GM12865 (cell line): ENCODE results near the gene HSF2BP.

Source experiments
- DNase-seq: peaks from one replicate; pipeline ENCODE4 v3.0.0; 2010; ENCODE audit warnings: low read depth
- H3K4me3 ChIP-seq: 2 replicates; pipeline ENCODE4 v1.5.1; 2011; ENCODE audit warnings: mild to moderate bottlenecking, low read depth, low read length, control low read depth
- TF ChIP-seq, protein P1 (sequence below): IDR thresholded peaks from 2 replicates; pipeline ENCODE4 v1.5.1; 2011; ENCODE audit warnings: low read length, control low read depth, low read depth, inconsistent platforms; ENCODE audit not compliant: insufficient read depth; ENCODE audit errors: missing control alignments

The HSF2BP gene

DNA sequence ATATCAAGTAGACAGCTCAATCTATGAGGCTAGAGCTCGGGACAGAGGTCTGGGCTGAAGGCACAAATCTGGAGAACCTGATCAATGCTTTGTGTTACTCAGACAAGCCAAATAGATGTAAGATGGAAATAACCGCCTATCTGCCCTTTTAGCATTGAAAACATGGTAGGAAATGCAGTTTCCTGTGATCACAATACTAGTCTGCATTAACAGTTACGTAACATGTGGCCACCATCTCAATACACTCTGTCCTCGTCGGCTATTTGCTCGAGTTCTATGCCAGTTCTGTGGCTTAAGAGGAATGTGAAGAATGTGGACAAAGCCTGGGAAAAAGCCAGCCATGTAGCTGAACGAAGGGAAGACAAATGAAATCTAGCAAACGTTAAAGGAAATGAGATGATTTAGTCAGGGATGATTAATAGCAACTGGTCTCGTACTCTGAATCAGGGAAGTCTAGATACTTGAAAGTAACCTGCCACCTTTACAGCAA lies 73.3 kb downstream of the HSF2BP start:
- H3K4me3 ChIP-seq = no peak overlapping the region
- TF ChIP-seq, protein P1, sequence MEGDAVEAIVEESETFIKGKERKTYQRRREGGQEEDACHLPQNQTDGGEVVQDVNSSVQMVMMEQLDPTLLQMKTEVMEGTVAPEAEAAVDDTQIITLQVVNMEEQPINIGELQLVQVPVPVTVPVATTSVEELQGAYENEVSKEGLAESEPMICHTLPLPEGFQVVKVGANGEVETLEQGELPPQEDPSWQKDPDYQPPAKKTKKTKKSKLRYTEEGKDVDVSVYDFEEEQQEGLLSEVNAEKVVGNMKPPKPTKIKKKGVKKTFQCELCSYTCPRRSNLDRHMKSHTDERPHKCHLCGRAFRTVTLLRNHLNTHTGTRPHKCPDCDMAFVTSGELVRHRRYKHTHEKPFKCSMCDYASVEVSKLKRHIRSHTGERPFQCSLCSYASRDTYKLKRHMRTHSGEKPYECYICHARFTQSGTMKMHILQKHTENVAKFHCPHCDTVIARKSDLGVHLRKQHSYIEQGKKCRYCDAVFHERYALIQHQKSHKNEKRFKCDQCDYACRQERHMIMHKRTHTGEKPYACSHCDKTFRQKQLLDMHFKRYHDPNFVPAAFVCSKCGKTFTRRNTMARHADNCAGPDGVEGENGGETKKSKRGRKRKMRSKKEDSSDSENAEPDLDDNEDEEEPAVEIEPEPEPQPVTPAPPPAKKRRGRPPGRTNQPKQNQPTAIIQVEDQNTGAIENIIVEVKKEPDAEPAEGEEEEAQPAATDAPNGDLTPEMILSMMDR = no peak
- DNase-seq = no peak

GRCh38 chr21:43585514-43585913 lies 73.8 kb downstream of the HSF2BP start:
- no peak overlapping the region for H3K4me3 ChIP-seq
- TF ChIP-seq, protein P1 = no peak
- no peak for DNase-seq

- TF ChIP-seq, protein P1 = no peak
- H3K4me3 ChIP-seq = no peak overlapping the region
- no peak for DNase-seq
Measured at GRCh38 chr21:43581453-43581852, 77.8 kb downstream of the HSF2BP start.

DNA sequence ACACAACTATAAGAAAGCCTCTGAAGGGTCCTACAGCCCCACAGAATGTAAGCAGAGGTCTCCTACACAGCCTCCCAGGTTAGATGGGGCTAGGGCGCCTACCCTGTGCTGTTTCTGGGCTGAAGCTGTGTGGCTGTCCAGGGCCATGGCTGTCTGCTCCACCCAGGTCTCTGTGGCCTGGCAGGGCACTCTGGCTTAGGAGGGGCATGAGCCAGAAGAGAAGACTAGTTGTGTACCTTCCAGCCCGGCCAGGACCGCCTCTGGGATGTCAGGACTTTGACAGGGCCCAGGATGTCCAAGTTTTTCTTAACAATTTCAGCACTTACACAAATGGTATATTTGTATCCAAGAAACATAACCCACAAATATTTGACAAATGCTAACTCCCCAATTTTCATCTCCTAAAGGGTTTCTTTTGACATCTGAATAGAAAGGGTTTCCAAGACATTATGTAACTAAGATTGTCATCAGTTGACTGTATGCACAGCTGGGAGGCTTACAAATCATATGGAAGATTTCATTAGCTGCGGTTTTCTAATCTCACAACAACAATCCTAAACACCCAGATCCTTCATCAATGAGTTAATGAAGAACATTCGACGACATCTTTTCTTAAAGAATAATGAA lies 80.5 kb downstream of the HSF2BP start:
- TF ChIP-seq, protein P1 = no peak
- DNase-seq = no peak
- no peak overlapping the region for H3K4me3 ChIP-seq

DNA sequence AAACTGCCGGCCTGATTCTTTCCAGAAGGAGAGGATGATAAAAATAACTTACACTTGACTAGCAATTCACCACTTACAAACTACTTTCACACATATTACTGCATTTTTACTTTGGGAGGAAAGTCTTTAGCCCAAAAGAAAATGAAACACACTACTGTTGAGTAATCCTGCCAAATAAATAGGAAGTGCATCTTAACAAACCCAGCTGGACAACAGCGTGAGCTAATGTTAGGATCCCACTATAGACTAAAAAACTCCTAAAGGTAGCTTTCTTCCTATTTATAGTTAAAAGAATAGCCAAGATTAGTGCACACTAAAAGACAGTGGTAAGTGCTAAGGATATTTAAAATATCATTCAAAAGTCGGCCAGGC lies 83.8 kb downstream of the HSF2BP start:
- DNase-seq = no peak
- H3K4me3 ChIP-seq = no peak overlapping the region
- TF ChIP-seq, protein P1 = no peak

- DNase-seq = no peak
- TF ChIP-seq, protein P1 = no peak
- H3K4me3 ChIP-seq = no peak overlapping the region
Measured at GRCh38 chr21:43574741-43575472, 84.4 kb downstream of the HSF2BP start.
